ENCODE data around the gene OR4F15. TPM values are rescaled to one million over a fixed set of nuclear protein-coding genes. Genes with fewer than 3 reads are reported as not detected.

The OR4F15 gene
- total RNA-seq, 1 experiment from 2014 or later, result not detected

- TF ChIP-seq ZBTB33 (IDR thresholded peaks at IDR 0.05; ENCODE audit: extremely low read depth, insufficient replicate concordance, low read length), result no peak
- no peak for TF ChIP-seq EZH2phosphoT487 (IDR thresholded peaks at IDR 0.05; ENCODE audit: borderline replicate concordance)
Observed at GRCh38 chr15:101813803-101814534, 2.0 kb downstream of the OR4F15 start (continued).

- TF ChIP-seq REST (IDR thresholded peaks at IDR 0.05; ENCODE audit: low read depth) (no peak), RAD21 (IDR thresholded peaks at IDR 0.05; ENCODE audit: low read depth) (no peak), TCF7L2 (IDR thresholded peaks at IDR 0.05; ENCODE audit: borderline replicate concordance, extremely low read depth, insufficient read depth, insufficient read length) (no peak), POLR2AphosphoS5 (IDR thresholded peaks at IDR 0.05; ENCODE audit: low read depth, low read length) (no peak), SP1 (IDR thresholded peaks at IDR 0.05; ENCODE audit: low read depth) (no peak), CEBPB (IDR thresholded peaks at IDR 0.05; ENCODE audit: low read depth) (no peak), ZFX (IDR thresholded peaks at IDR 0.05) (no peak)
- Histone ChIP-seq H3K9me2 (ENCODE audit: insufficient read depth) (no peaks in the 10 kb centered on the region), H4K20me1 (ENCODE audit: insufficient read depth) (no peaks in the 10 kb centered on the region), H3K4me2 (ENCODE audit: low read length) (no peak overlapping the region), H3K36me3 (ENCODE audit: control insufficient read depth in 1 of 2, insufficient read depth in 2 of 2, low read length in 2 of 2) (no peaks in the 10 kb centered on the region), H2AFZ (ENCODE audit: low read depth, low read length, poor library complexity, severe bottlenecking) (no peak overlapping the region), H3K9me3 (ENCODE audit: control insufficient read depth in 1 of 2, insufficient read depth in 1 of 2, low read depth in 1 of 2, low read length in 2 of 2) (no peaks in the 10 kb centered on the region), H3K4me1 (ENCODE audit: control insufficient read depth in 1 of 2, insufficient read depth in 2 of 2, low read length in 2 of 2) (no peaks in the 10 kb centered on the region), H3K9ac (ENCODE audit: low read length) (no peak overlapping the region), H3K27me3 (ENCODE audit: insufficient read depth, low read length) (peaks cover 10% of the 10 kb centered on the region; the same call in 1 of the 2 replicates), H3K4me3 (replicated peaks in 1 of 2; ENCODE audit: low read depth in 1 of 2, low read length in 2 of 2) (no peak overlapping the region), H3K27ac (ENCODE audit: low read depth, low read length) (no peak overlapping the region), H3K79me2 (ENCODE audit: insufficient read depth, low read length) (no peaks in the 10 kb centered on the region)
- BruUV-seq (replicated peaks), result no TSS peak
- RAD21 ChIA-PET (ENCODE audit: low non-redundant PET in 1 of 2, low total read pairs in 2 of 2, uncharacterized antibody in 2 of 2, unreplicated experiment in 2 of 2), result no interaction called here
- ATAC-seq, result no peak
- POLR2A ChIA-PET, result no interaction called here
- CTCF ChIA-PET, result no interaction called here
- no peak for DNase-seq (ENCODE audit: low read depth, low spot score)
- intact Hi-C loops (cut with micrococcal nuclease), result no loop called here
Observed at GRCh38 chr15:101820781-101821180, 8.8 kb downstream of the OR4F15 start.

Data from HCT116 (cell line).